Measurements from ENCODE around the gene ARG2.

GRCh38 chr14:67674480-67675218 lies 54.9 kb downstream of the ARG2 start, which contains the start of gene VTI1B:
- TF ChIP-seq POLR2A (IDR thresholded peaks at IDR 0.05; ENCODE audit: low read length) = peak; percentile 79
- no peak for TF ChIP-seq GATA1 (IDR thresholded peaks at IDR 0.05; ENCODE audit: low read depth, low read length)

Measured in erythroblast (primary cell).